Mammary epithelial cell (primary cell): ENCODE results near the gene BANK1.

Experiments
- EZH2 ChIP-seq: IDR thresholded peaks from 2 replicates; pipeline ENCODE4 v1.6.1; 2012; ENCODE audit warnings: low read length, inconsistent platforms, borderline replicate concordance
- TF ChIP-seq, protein P1 (sequence below), 2 donors: IDR thresholded peaks in 1 of 2; conservative IDR thresholded peaks in 1 of 2; 2 replicates each; pipeline ENCODE4 v1.5.1; 2011 to 2012; ENCODE audit warnings: inconsistent platforms in 2 of 2, low read length in 2 of 2, mild to moderate bottlenecking in 2 of 2, control low read depth in 1 of 2, low read depth in 1 of 2; ENCODE audit not compliant: insufficient read depth in 1 of 2; ENCODE audit errors: extremely low read depth in 1 of 2

DNA sequence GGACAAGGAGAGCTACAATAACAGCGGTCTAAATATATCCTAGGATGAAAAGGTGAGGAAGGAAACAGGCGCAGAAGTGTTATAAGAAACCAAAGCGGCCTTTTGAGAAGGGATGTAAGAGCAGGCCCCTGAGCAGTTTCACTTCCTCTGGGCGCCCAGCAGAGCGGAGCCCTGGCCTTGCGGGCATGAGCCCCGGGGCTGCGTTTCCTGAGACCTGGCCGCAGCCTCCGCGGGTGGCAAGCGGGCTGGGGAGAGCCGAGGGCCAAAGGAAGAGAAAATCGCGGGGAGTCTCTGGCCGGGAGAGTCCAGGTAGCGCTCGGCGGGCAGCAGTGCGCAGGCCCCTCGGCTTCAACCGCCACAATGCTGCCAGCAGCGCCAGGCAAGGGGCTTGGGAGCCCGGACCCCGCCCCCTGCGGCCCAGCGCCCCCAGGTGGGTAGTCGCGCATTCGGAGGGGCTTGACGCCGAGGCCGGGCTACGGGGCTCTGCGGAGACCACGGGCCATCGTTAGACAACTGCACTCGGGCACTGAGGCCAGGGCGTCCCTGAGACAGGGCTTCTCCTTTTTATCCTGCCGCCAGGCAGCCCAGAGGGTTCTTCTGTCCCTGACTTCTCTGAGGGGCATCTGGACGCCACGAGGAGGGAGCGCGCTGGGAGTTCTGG lies at the start of gene BANK1:
- TF ChIP-seq, protein P1, sequence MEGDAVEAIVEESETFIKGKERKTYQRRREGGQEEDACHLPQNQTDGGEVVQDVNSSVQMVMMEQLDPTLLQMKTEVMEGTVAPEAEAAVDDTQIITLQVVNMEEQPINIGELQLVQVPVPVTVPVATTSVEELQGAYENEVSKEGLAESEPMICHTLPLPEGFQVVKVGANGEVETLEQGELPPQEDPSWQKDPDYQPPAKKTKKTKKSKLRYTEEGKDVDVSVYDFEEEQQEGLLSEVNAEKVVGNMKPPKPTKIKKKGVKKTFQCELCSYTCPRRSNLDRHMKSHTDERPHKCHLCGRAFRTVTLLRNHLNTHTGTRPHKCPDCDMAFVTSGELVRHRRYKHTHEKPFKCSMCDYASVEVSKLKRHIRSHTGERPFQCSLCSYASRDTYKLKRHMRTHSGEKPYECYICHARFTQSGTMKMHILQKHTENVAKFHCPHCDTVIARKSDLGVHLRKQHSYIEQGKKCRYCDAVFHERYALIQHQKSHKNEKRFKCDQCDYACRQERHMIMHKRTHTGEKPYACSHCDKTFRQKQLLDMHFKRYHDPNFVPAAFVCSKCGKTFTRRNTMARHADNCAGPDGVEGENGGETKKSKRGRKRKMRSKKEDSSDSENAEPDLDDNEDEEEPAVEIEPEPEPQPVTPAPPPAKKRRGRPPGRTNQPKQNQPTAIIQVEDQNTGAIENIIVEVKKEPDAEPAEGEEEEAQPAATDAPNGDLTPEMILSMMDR (conservative IDR thresholded peaks at IDR 0.05 in 1 of 2, IDR thresholded peaks at IDR 0.05 in 1 of 2; ENCODE audit: extremely low read depth in 1 of 2, insufficient read depth in 1 of 2, low read depth in 1 of 2, low read length in 2 of 2), result peak in 1 of 2 donors; percentile 10
- no peak for TF ChIP-seq EZH2
